SU-DHL-6 (cell line): ENCODE results near the gene RBMS3.
A peak's percentile ranks its signal among the peaks of the same experiment; 100 is the strongest.

Experiments used
- H2AFZ ChIP-seq: fragments of 200-600 bp; sonication (generic); 2 replicates; pipeline ENCODE4 v1.6.1; 2014; ENCODE audit warnings: low read depth, mild to moderate bottlenecking, moderate library complexity, mixed read lengths, antibody characterized with exemption, low read length; ENCODE audit not compliant: severe bottlenecking
- H3F3A ChIP-seq: fragments of 200-600 bp; shearing (Covaris generic); 2 replicates; pipeline ENCODE4 v1.6.0; 2016; ENCODE audit warnings: antibody characterized with exemption, mild to moderate bottlenecking; ENCODE audit not compliant: insufficient read depth
- H3K27ac ChIP-seq: fragments of 200-600 bp; sonication (generic); 2 replicates; pipeline ENCODE4 v1.5.1; 2016; ENCODE audit warnings: low read depth, mild to moderate bottlenecking, low read length, moderate library complexity, mixed read lengths
- H3K27me3 ChIP-seq: fragments of 200-600 bp; sonication (generic), shearing (Covaris generic); 2 replicates; pipeline ENCODE4 v1.6.0; 2014; ENCODE audit warnings: mild to moderate bottlenecking, low read length
- H3K36me3 ChIP-seq: fragments of 200-600 bp; sonication (generic); 2 replicates; pipeline ENCODE4 v1.6.1; 2014; ENCODE audit warnings: mild to moderate bottlenecking, low read length, mixed read lengths
- H3K4me2 ChIP-seq: fragments of 300-600, 200-600 bp; shearing (Covaris generic), sonication (generic); 2 replicates; pipeline ENCODE4 v1.6.0; 2014; ENCODE audit warnings: low read length, low read depth, mild to moderate bottlenecking; ENCODE audit not compliant: poor library complexity, severe bottlenecking
- H3K4me3 ChIP-seq: fragments of 200-600 bp; sonication (generic); 2 replicates; pipeline ENCODE4 v1.5.1; 2014; ENCODE audit warnings: antibody characterized with exemption, low read length, mild to moderate bottlenecking, mixed read lengths; ENCODE audit not compliant: insufficient read depth, poor library complexity, severe bottlenecking
- H3K79me2 ChIP-seq: fragments of 200-600 bp; sonication (generic); 2 replicates; pipeline ENCODE4 v1.6.1; 2014; ENCODE audit warnings: mild to moderate bottlenecking, low read length, moderate library complexity; ENCODE audit not compliant: insufficient read depth
- H3K9ac ChIP-seq: fragments of 200-600 bp; sonication (generic); 2 replicates; pipeline ENCODE4 v1.7.0; 2014; ENCODE audit warnings: mild to moderate bottlenecking, low read length
- H3K9me2 ChIP-seq: fragments of 200-600 bp; sonication (generic); replicated peaks from 2 replicates; pipeline ENCODE4 v1.6.1; 2014; ENCODE audit warnings: low read length; ENCODE audit not compliant: insufficient read depth
- H3K9me3 ChIP-seq: fragments of 200-600 bp; sonication (generic); 2 replicates; pipeline ENCODE4 v1.6.1; 2014; ENCODE audit warnings: low read length, mixed read lengths; ENCODE audit not compliant: insufficient read depth
- H4K20me1 ChIP-seq: fragments of 200-600 bp; sonication (generic); 2 replicates; pipeline ENCODE4 v1.6.1; 2014; ENCODE audit warnings: low read depth, mild to moderate bottlenecking, antibody characterized with exemption, low read length, moderate library complexity, mixed read lengths
- EZH2phosphoT487 ChIP-seq: fragments of 200-600 bp; sonication (generic), shearing (Covaris generic); conservative IDR thresholded peaks from 2 replicates; pipeline ENCODE4 v1.6.1; 2018; ENCODE audit warnings: mild to moderate bottlenecking, antibody characterized with exemption, low read length, moderate library complexity, mixed read lengths
- TF ChIP-seq, protein P1 (sequence below): fragments of 200-600 bp; sonication (generic); IDR thresholded peaks from one replicate; pipeline ENCODE4 v1.5.1; 2017; ENCODE audit warnings: antibody characterized with exemption, mild to moderate bottlenecking, low read length, moderate library complexity; ENCODE audit not compliant: insufficient read depth, poor library complexity, severe bottlenecking

The RBMS3 gene

DNA sequence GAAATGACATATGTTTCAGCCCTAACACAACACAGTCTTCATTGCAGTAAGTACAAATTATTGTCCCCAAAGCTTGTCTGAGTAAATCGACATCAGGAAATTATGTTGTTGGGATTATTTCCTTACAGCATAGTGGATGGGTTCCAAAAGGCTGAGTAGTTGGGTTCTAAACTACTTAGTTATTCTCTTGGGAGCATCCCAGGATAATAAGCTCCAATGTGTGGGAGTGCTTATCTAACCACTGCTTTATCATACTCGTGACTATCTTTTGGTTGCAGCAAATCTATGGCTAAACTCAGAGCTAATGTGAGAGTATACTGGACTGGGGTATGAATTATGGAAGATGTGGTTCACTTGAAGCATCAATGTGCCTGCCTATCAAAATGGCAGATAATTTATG lies 128.5 kb downstream of the RBMS3 start:
- TF ChIP-seq, protein P1, sequence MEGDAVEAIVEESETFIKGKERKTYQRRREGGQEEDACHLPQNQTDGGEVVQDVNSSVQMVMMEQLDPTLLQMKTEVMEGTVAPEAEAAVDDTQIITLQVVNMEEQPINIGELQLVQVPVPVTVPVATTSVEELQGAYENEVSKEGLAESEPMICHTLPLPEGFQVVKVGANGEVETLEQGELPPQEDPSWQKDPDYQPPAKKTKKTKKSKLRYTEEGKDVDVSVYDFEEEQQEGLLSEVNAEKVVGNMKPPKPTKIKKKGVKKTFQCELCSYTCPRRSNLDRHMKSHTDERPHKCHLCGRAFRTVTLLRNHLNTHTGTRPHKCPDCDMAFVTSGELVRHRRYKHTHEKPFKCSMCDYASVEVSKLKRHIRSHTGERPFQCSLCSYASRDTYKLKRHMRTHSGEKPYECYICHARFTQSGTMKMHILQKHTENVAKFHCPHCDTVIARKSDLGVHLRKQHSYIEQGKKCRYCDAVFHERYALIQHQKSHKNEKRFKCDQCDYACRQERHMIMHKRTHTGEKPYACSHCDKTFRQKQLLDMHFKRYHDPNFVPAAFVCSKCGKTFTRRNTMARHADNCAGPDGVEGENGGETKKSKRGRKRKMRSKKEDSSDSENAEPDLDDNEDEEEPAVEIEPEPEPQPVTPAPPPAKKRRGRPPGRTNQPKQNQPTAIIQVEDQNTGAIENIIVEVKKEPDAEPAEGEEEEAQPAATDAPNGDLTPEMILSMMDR = no peak
- no peak for TF ChIP-seq EZH2phosphoT487
- H3F3A ChIP-seq = peaks cover 20% of the 10 kb centered on the region
- peak overlapping the region; percentile 78 for H3K4me2 ChIP-seq
- no peaks in the 10 kb centered on the region for H3K36me3 ChIP-seq
- no peak overlapping the region for H3K4me3 ChIP-seq
- no peaks in the 10 kb centered on the region for H3K79me2 ChIP-seq
- no peak overlapping the region for H3K9ac ChIP-seq
- H2AFZ ChIP-seq = no peak overlapping the region
- peak overlapping the region; percentile 96; the same call in 1 of the 2 replicates for H3K27ac ChIP-seq
- no peaks in the 10 kb centered on the region for H3K9me3 ChIP-seq
- no peaks in the 10 kb centered on the region for H4K20me1 ChIP-seq
- no peaks in the 10 kb centered on the region for H3K9me2 ChIP-seq
- H3K27me3 ChIP-seq = no peaks in the 10 kb centered on the region

DNA sequence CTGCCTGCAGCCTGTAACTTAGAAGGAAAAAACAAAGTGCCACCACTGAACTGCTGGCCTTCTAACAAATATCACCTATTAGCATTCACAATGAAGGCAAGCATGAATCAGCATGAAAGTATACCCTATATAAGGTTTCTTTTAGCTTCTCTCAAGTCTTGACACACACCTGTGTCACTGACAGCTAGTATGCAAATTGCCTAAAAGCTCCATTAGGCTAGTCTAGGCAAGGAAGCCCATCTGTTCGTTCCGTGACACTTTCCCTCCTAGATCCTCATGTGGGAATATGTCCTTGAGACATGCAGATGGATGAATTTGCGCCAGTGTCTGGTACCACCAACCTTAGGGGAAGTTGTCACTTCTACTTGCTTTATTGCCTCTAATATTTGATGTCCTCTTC lies 129.3 kb downstream of the RBMS3 start:
- H3K9me3 ChIP-seq = no peaks in the 10 kb centered on the region
- H3K9me2 ChIP-seq = no peaks in the 10 kb centered on the region
- no peaks in the 10 kb centered on the region for H3K36me3 ChIP-seq
- H3K27ac ChIP-seq = peak overlapping the region; percentile 96
- peak overlapping the region; percentile 34 for H2AFZ ChIP-seq
- H3K4me3 ChIP-seq = peak overlapping the region; percentile 27
- peak overlapping the region; percentile 41 for H3K9ac ChIP-seq
- no peaks in the 10 kb centered on the region for H3K27me3 ChIP-seq
- H3F3A ChIP-seq = peaks cover 20% of the 10 kb centered on the region
- H3K79me2 ChIP-seq = no peaks in the 10 kb centered on the region
- peak overlapping the region; percentile 78 for H3K4me2 ChIP-seq
- H4K20me1 ChIP-seq = no peaks in the 10 kb centered on the region
- no peak for TF ChIP-seq EZH2phosphoT487
- TF ChIP-seq, protein P1 = no peak

DNA sequence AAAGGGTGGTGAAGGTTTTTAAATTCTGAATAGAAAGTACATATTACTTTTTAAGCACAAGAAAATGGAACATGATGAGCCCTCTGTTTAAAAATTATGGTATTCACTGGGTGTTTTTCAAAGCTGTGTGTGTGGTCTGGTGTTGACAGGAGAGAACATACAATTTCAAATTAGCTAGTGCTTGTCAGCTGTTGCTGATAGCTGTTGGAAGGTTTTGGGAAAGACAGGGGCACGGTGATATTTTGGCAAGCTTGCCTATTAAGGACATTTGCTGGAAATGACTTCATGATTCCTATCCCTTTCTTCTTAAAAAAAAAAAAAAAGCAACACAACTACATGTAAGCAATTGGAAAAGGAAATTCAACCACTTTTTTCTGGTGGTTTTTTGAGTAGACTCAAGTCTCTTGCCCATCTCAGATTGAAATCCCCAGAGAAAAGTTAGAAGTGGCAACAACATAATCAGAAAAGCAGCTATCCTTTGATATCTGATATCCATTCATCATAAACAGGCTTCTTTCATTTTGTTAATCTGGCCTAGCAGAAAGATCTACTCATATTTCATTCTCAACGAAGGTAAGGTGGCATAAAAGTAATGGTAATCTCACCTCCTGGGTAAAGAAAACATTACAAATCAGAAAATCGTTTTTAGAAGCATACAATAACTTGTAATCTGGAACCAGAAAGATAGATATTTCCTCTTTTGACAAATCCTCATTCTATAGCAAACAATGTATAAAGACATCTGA lies 130.0 kb downstream of the RBMS3 start:
- no peak for TF ChIP-seq EZH2phosphoT487
- TF ChIP-seq, protein P1 = no peak
- Histone ChIP-seq H3K27ac (peak overlapping the region; percentile 96), H3K9me3 (no peaks in the 10 kb centered on the region), H3K36me3 (no peaks in the 10 kb centered on the region), H3K4me3 (peak overlapping the region; percentile 27), H3K79me2 (no peaks in the 10 kb centered on the region), H3K9me2 (no peaks in the 10 kb centered on the region), H2AFZ (peak overlapping the region; percentile 34), H3K9ac (peak overlapping the region; percentile 41), H3K27me3 (no peaks in the 10 kb centered on the region), H4K20me1 (no peaks in the 10 kb centered on the region), H3F3A (peaks cover 20% of the 10 kb centered on the region), H3K4me2 (peak overlapping the region; percentile 78)
